NCI-H2227 (cell line): ENCODE data around the gene LRRC7.

Experiments
- DNase-seq: peaks from one replicate; lab custom pipeline; 2025; ENCODE audit not compliant: unreplicated experiment; lab: John Stamatoyannopoulos, UW

LRRC7 gene

GRCh38 chr1:69567652-69568420 is at the start of gene LRRC7:
Gene LRRC7 (plus strand): TSS chr1:69567922. CDS start chr1:69568640, 718 bp downstream.
- peak; percentile 81 for DNase-seq

- no peak for DNase-seq
These were observed 48.7 kb upstream of the LRRC7 start for GRCh38 chr1:69519006-69519405.

GRCh38 chr1:69520326-69520725 is 47.4 kb upstream of the LRRC7 start:
- DNase-seq: no peak

GRCh38 chr1:69523032-69523431 is 44.7 kb upstream of the LRRC7 start:
- no peak for DNase-seq

GRCh38 chr1:69523461-69523860 is 44.3 kb upstream of the LRRC7 start:
- DNase-seq: no peak

- DNase-seq: no peak
These were observed 43.7 kb upstream of the LRRC7 start for GRCh38 chr1:69524015-69524414.

GRCh38 chr1:69527273-69527672 is 40.4 kb upstream of the LRRC7 start:
- no peak for DNase-seq

- no peak for DNase-seq
These were observed 39.3 kb upstream of the LRRC7 start for GRCh38 chr1:69528376-69528775.

- DNase-seq: no peak
These were observed 34.4 kb upstream of the LRRC7 start for GRCh38 chr1:69533343-69533742.

GRCh38 chr1:69534829-69535228 is 32.9 kb upstream of the LRRC7 start:
- DNase-seq: no peak

- DNase-seq: no peak
These were observed 32.2 kb upstream of the LRRC7 start for GRCh38 chr1:69535490-69535889.

GRCh38 chr1:69540052-69540451 is 27.7 kb upstream of the LRRC7 start:
- no peak for DNase-seq

GRCh38 chr1:69551476-69552324 is 16.0 kb upstream of the LRRC7 start:
- DNase-seq: no peak

GRCh38 chr1:69553726-69554125 is 14.0 kb upstream of the LRRC7 start:
- DNase-seq: no peak

- DNase-seq: peak; percentile 49
These were observed 876 bp downstream of the LRRC7 start for GRCh38 chr1:69568421-69569174.

- peak; percentile 56 for DNase-seq
These were observed 1.4 kb downstream of the LRRC7 start for GRCh38 chr1:69569175-69569541.

GRCh38 chr1:69569576-69570328 is 2.0 kb downstream of the LRRC7 start:
- peak; percentile 56 for DNase-seq

- DNase-seq: peak; percentile 62
These were observed 2.6 kb downstream of the LRRC7 start for GRCh38 chr1:69570356-69570755.

GRCh38 chr1:69572921-69573320 is 5.2 kb downstream of the LRRC7 start:
- no peak for DNase-seq

- DNase-seq: no peak
These were observed 6.2 kb downstream of the LRRC7 start for GRCh38 chr1:69573911-69574310.

GRCh38 chr1:69585666-69586065 is 17.9 kb downstream of the LRRC7 start:
- no peak for DNase-seq
